ENCODE data around the gene VEGFA.

Gene VEGFA

GRCh38 chr6:43773980-43774775, 4.2 kb downstream of the VEGFA start:
- no peak for DNase-seq

GRCh38 chr6:43774776-43775534, 4.9 kb downstream of the VEGFA start:
- no peak for DNase-seq

- no peak for DNase-seq
Observed at GRCh38 chr6:43775535-43775885, 5.5 kb downstream of the VEGFA start.

- DNase-seq: no peak
Observed at GRCh38 chr6:43776115-43776798, 6.2 kb downstream of the VEGFA start.

- no peak for DNase-seq
Observed at GRCh38 chr6:43776799-43777776, 7.1 kb downstream of the VEGFA start.

GRCh38 chr6:43778131-43778855, 8.3 kb downstream of the VEGFA start:
- DNase-seq: no peak

- no peak for DNase-seq
Observed at GRCh38 chr6:43778976-43779851, 9.2 kb downstream of the VEGFA start.

- no peak for DNase-seq
Observed at GRCh38 chr6:43779852-43780236, 9.8 kb downstream of the VEGFA start.

- DNase-seq: no peak
Observed at GRCh38 chr6:43780293-43780692, 10.3 kb downstream of the VEGFA start.

- DNase-seq: no peak
Observed at GRCh38 chr6:43780941-43781928, 11.2 kb downstream of the VEGFA start.

GRCh38 chr6:43781941-43782704, 12.1 kb downstream of the VEGFA start:
- DNase-seq: no peak

GRCh38 chr6:43782764-43783513, 12.9 kb downstream of the VEGFA start:
- no peak for DNase-seq

- no peak for DNase-seq
Observed at GRCh38 chr6:43784049-43784855, 14.2 kb downstream of the VEGFA start.

GRCh38 chr6:43785220-43785752, 15.3 kb downstream of the VEGFA start:
- DNase-seq: no peak

- DNase-seq: no peak
Observed at GRCh38 chr6:43785904-43786303, 15.9 kb downstream of the VEGFA start.

- DNase-seq: no peak
Observed at GRCh38 chr6:43786664-43787329, 16.8 kb downstream of the VEGFA start.

All from NCI-H1436 treated with DMSO at 0.1 percent for 48 hours (cell line).